GM19467 (cell line): ENCODE measurements around the gene TOB1.
"Not testable (repeated sequence)": the region's sequence is repeated elsewhere in the genome, so short reads cannot be mapped to it uniquely, and the experiment has no call there.

ENCODE experiments used
- ATAC-seq: cut with Tn5 transposase; IDR thresholded peaks from one replicate; pipeline ENCODE4 v1.9.1; 2021; ENCODE audit warnings: mild to moderate bottlenecking, moderate library complexity; ENCODE audit not compliant: unreplicated experiment

The TOB1 gene

DNA sequence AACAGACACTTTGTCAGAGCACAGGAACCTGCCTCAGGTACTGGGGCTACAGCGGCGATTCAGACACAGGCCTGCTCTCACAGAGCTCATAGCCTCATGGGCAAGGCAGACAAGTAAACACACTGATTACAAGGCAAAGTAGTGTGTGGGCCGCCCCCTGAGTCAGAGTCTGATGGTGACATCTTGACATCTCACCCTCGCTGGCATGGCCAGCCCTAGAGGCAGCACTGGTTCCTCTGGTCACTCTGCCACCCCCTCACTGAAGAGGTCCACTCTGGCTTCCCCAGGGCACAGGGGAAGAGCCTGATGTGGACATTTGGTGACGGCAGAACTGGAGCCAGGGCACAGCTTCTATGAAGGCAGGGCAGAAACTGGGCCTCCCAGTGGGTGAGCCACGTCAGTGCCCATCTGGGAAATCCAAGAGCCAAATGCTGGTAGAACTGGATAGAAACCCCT lies 32.9 kb upstream of the TOB1 start:
- no peak for ATAC-seq

DNA sequence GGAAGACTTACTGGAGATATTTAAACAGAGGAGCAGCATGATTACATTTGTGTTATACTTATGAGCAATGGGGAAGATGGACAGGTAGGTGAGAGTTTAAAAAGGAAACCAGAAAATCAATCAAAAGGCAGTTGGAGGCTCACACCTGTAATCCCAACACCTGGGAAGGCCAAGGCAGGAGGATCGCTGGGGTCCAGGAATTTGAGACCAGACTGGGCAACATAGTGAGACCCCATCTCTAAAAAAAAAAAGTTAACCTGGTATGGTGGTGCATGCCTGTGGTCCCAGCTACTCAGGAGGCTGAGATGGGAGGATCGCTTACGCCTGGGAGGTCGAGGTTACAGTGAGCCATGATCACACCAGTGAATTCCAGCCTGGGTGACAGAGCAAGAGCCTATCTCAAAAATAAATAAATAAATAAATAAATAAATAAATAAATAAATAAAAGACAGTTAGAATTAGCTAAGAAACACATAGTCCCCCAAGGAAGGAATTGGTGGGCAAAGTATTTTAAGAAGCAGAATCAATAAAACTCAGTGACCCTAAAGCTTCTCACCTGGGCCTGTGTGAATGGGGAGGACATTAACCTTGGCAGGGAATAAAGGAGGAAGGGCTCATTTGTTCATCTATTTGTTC lies 32.3 kb upstream of the TOB1 start:
- ATAC-seq = no peak

DNA sequence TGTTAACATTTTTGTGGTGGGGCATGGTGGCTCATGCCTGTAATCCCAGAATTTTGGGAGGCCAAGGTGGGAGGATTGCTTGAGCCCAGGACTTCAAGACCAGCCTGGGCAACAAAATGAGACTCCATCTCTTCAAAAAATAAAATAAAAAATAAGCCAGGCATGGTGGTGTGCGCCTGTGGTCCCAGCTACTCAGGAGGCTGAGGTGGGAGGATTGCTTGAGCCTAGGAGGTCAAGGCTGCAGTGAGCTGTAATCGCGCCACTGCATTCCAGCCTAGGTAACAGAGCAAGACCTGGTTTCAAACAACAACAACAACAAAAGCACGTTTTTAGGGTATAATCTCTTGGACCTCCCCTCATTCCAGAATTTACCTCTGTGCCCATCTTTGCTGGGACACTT lies 28.4 kb upstream of the TOB1 start:
- not testable (repeated sequence) for ATAC-seq

DNA sequence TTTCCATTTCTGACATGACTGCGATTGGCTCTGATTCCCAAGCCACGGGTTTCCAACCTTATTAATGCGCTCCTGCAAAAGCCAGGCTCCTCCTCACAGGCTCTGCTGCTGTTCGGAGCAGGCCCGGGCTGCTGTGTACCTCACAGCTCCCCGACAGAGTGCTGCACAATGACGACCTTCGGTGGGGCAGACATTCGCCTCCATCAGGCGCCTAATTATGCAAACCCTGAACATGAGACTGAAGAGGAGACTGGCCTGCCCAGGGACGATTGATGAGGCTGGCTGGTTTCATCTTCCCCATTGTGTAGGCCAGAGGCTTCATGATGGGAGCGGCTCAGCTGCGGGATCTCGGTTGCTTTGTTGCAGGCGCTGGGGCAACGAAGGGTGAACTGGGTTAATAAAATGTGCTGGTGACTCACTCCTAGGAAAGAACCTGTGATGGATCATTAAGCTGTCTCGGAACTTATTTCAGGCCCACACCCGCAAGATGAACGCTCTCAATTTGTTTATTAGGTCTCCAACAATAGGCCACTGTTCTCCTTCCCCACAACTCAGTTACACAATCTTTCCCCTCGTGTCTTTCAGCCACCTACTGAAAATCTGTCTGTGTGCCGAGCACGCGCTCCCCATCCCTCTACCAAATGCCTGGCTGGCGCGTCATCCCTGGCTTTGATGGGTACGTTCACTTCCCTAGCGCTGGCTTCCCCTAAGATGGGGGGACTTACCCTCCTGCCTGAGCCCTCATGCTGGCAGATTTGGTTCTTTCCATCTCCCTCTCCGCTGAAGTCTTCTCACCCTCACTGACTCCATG lies 27.2 kb upstream of the TOB1 start:
- no peak for ATAC-seq

DNA sequence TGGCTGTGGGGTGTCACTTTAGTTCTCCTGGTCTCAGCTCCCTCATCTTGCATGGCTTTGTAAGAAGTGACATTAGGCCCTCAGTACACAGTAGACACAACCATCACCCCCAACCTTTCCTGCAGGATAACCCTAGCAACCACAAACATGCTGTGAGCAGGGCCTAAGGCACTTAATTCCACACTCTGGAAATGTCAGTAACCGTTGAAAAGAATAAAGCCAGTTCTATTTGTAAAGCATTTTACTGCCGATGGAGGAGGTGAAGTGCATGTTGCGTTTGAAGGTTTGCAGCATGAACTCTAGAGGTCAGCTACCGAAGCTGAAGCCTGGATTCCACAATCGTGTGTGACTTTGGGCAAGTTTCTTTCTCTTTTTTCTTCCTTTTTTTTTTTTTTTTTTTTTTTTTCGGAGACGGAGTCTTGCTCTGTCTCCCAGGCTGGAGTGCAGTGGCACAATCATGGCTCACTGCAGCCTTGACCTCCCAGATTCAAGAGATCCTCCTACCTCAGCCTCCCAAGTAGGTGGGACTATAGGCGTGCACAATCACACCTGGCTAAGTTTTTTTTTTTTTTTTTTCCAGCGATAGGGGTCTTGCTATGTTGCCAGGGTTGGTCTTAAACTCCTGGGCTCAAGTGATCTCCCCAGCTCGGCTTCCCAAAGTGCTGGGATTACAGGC lies 26.1 kb upstream of the TOB1 start:
- ATAC-seq = no peak

DNA sequence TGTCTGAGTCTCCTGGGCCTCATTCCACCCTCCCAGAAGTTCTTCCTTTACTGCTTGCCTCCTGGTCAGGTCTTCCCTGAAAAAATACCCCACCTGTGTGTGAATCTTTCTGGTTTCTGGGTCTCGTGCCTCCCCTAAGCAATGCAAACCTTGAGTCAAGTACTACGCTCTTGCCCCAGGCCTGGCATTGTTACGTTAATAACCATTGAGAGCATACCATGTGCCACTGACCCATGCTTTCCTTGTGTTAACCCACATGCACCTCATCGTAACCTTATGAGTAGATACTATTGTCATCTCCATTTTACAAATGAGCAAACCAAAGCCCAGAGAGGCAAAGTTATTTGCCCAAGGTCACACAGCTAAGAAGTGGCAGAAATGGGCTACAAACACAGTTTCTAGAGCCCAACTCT lies 25.4 kb upstream of the TOB1 start:
- ATAC-seq = no peak

DNA sequence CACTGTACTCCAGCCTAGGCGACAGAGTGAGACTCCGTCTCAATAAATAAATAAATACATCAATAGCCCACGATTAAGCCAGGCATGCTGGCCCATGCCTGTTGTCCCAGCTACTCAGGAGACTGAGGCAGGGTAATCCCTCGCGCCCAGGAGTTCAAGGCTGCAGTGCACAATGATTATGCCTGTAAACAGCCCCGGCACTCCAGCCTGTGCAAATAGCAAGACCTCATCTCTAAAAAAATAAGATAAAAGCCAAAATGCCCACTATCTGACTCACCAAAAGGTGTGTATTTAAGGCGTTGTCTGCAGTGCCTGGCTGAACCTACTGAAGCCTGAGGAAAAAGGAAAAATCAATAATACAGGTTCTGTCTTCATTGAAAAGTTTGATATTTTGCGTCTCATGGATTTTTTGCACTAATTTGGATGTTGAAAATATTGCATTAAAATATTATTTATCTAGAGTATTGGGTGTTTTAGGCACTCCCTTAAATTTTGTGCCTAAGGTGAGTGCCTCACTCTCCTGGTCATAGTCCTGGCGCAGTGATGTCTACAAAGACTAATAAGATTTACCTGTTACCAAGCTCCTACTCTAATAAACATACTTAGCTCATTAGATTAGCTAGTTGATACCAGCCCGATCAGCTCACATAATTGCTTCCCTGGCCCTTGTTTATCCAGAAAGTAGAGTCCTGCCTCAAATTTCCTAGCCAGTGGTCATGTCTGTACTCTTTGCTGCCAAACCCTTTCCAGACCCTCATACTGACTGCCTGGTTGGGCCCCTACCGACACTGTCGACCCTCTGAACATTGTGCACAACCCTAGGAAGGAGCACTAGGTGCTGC lies 24.7 kb upstream of the TOB1 start:
- ATAC-seq = no peak

DNA sequence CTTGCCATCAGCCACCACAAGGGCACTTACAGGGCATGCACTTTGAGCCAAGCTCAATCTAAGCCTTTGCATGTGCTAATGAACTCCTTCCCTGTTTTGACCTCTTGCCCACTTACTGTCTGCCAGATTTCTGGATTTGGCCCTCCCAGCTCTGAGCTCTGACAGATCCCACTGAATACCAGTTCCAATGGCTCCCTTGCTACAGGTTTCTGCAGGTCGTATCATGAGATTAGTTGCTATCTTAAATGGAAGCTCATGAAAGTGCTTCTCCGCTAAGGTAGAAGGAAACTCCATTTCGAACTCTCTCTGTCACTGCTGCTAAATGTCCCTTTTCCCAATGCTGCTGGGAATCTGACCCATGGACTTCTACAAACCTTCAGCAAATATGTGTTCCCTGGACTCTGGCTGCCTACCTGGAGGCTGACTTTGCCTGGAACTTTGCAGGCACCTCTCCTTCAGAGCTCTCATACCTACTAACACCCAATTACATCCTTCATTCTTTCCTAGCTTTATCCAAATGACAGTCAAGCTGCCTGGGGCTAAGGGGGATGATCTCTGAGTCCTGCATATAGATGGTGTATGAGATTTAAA lies 23.5 kb upstream of the TOB1 start:
- no peak for ATAC-seq

DNA sequence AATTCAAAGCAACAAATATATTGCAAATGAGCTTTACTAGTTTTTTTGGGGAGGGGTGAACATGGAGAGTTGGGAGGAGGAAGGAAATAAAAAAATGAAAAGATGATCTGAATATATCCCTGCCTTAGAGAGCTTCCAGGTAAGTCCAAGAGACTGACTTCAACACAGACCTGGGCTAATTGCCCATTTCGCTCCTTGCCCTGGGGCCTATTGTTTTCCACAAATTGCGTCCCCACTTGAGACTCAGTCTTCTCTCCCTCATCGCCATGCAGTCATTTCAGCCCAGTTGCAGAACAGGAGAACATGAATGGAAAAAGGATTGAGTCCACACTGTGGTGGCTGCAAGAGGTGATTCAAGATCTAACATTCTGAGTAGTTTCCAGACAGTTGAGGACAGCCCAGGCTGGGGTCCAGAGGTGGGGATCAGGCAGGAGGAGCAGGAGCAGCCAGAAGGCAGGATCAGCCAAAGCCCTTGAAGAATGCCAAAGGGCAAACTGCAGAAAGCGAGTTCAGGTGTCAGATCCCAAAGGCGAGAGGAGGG lies 21.6 kb upstream of the TOB1 start:
- no peak for ATAC-seq

DNA sequence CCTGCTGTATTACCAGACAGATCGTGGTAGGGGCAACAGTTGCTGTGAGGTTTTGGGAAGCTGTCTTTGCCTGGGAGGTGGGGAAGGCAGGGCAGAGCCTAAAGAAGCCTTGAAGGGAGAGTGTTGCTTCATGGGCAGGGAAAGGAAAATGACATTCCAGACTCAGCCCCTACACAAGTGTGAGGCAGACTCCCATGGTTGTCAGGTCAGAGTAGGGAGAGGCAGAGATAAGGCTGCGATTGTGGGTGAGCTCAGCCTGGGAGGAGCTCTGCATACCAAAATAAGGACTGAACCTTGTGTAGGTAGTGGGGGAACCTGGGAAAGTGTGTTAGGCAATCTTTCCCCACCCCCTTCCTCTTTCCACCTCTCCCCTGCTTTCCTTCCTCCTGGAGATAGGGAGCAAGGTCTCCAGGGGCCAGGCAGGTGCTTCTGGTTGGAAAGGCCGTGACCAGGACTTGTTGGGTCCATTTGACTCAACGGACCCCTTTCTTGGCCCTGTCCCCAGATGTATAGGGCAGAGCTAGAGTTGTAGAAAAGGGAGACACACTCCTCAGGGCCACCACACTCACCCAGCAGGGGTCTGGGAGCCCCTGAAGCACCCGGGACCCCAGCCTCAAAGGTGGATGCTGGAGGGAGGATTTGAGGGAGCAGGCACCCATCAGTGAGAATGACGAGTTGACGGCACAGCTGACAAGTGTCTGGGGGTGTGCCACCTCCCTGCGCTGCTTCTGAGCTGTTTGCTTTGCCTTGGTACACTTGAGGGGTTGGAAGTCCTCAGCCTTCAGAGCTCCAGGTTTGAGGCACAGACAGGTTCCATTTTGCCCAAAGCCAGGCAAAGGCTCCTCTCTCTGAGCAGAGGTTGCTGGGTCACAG lies 18.5 kb upstream of the TOB1 start:
- ATAC-seq = no peak

DNA sequence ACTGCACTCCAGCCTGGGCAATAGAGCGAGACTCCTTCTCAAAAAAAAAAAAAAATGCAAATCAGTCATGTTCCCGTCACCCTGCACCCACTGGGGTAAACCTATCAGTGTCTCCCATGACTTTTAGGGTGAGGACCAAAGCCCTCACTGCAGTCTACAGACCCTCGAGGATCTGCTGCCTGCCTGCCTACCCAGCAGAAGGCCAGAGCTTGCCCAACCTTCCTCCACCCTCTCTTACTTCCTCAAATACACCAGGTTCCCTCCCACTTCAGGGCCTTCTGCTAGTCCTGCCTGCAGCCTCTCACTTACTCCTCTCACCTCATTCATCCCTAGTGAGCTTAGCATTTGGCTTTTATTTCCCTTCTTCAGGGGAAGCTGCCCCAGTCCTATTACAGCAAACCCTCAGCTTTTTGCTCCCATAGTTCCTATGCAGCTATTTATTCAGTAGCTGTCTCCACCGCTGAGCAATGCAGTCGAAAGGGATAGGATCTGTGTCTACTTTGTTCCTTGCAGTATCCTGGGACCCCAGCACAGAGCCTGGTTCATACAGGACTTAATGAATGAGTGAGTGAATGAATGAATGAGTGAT lies 17.8 kb upstream of the TOB1 start:
- ATAC-seq = no peak

DNA sequence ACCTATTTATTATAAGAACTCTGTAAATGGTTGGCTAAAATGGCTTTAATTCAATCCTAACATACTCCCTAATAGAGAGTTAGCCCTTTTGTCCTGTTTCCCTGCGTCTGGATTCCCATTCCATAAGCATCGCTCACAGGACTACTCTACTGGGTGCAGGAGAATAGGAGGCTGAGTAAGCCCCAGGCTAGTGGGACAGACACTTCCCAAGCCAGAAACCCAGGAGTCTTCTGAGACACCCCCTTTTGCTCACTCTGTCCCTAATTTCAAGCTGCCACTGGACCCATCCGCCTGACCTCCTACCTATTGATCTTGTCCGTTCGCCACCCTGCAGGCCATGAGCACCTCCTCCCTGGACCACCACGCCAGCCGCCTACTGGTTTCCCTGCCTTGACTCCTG lies 16.7 kb upstream of the TOB1 start:
- no peak for ATAC-seq

DNA sequence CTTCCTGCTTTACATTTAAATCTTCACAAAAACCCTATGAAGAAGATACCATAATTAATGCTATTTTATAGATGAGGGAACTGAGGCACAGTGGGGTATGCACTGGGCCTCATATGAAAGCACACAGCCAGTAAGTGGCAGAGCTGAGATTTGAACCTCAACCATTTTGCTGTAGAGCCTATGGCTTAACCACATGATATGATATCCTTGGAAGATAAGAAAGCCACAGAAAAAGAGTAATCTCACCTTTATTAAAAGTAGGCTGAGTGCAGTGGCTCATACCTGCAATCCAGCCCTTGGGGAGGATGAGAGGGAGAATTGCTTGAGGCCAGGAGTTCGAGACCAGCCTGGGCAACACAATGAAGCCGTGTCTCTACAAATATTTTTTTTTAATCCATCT lies 15.0 kb upstream of the TOB1 start:
- ATAC-seq = no peak

DNA sequence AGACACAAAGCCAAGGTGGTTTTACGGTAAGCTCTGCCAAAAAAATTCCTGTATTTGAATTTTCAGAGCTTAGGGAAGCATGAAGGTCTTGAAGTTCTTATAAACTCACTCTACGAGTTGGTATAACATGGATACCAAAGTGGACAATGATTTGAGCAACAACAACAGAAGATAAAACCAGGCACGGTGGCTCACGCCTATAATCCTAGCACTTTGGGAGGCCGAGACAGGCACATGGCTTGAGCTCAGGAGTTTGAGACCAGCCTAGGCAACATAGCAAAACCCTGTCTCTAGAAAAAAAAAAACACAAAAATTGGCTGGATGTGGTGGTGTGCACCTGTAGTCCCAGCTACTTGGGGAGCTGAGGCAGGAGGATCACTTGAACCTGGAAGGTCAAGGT lies 12.9 kb upstream of the TOB1 start:
- no peak for ATAC-seq

DNA sequence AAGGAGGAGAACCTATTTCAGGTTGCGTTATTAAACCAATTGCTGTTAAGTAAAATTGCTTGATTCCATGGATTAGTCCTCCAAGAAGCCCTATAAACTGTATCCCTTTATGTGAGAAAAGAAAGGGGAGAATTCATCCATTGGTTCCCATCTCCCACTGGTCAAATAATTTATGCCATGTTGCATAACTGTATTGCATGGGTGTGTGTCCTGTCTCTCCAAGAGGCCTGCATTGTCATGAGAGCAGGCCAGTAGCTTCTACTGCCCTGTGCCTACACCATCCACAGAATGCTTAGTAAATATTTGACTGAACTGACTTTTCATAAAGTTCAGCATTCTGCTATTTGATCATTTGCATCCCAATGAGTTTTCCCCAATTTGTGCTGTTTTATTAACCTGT lies 11.7 kb upstream of the TOB1 start:
- no peak for ATAC-seq

DNA sequence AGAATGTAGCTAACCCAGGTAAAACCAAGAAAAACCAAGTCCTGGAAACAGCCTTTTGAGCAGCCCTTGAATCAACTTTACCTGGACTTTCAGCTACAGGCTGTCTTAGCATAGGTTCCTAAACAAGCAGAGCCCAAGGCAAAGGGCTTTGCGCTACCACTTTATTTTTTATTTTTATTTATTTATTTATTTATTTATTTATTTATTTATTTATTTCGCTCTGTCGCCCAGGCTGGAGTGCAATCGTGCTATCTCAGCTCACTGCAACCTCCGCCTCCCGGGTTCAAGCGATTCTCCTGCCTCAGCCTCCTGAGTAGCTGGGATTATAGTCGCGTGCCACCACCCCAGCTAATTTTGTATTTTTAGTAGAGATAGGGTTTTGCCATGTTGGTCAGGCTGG lies 10.9 kb upstream of the TOB1 start:
- ATAC-seq = not testable (repeated sequence)

DNA sequence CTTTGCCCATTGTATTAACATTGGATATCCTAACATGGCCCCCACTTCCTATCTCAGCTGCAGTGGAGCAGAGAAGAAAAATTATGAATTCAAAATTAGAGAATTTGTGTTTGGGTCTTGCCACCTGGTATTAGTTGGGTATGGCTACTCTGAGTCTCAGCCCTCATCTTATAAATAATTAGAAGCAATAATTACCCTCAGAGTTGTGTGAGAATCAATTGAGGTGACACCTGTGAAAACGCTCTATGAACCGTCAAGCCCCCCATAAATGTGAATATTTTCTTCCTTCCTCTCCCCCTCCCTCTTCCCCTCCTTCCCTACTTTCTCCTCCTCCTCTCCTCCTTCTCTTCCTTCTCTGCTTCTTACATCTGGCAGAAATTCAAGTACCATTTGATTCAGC lies 8.9 kb upstream of the TOB1 start:
- ATAC-seq = no peak

DNA sequence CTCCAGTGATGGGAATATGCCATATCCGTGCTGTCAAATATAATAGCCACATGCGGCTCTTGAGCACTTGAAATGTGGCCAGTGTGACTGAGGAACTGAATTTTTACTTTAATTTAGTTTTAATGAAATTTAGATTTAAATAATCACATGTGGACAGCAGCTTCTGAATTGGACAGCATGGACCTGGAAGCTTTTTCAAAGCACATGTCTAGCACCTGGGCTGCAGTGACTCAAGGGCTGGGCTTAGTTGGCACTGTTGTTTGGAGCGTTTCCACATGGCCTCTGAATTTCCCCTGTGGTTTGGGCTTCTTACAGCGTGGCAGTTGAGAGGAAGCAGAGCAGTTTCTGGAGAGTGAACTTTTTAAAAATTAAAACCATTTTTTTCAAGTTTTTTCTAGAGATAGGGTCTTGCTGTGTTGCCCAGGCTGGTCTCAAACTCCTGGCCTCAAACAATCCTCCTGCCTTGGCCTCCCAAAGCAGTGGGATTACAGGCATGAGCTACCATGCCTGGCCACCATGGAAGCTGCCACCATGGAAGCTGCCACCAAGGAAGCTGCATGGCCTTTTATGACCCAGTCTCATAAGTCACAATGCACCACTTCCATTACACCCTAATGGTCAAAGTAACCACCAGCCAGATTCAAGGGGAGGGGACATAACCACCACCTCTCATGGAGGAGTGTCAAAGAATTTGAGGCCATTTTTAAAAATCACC lies 6.7 kb upstream of the TOB1 start:
- ATAC-seq = no peak

DNA sequence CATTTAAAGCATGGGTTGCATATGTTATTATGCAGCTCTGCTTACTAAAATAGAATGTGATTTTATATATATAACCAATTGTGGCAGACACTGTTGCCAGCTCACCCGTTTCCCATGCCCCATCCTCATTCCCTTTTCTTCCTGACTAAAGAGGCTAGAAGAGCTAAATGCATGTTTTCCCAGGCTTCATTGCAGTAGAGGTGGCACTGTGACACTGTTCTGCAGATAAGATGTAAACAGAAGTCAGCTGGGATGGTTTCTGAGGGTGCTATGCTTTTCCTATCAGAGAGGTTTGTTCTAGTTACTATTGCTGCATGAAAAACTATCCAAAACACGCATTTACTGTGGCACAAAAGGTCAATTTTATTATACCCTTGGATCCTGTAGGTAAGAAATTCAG lies 5.7 kb upstream of the TOB1 start:
- ATAC-seq = no peak
